ENCODE data around the gene LDHAL6A. TPM values are rescaled to one million over a fixed set of nuclear protein-coding genes. Genes with fewer than 3 reads are reported as not detected.

Gene LDHAL6A
- total and polyA plus RNA-seq, 2 of the 13 experiments (the other 11 are each of a cell fraction or from before 2014, with no cell fraction given) = not detected

- Histone ChIP-seq H3K36me3 (replicated peaks in 1 of 2; ENCODE audit: control insufficient read depth in 1 of 2, insufficient read depth in 2 of 2, low read length in 2 of 2) (peaks cover 10 to 66% of the 10 kb centered on the region in 2 experiments), H3K27ac (ENCODE audit: extremely low read length, insufficient read depth, low read length) (no peak overlapping the region), H3K4me3 (replicated peaks in 1 of 3; ENCODE audit: insufficient read depth in 1 of 3, low read depth in 2 of 3, low read length in 3 of 3) (no peak overlapping the region), H3K9me3 (ENCODE audit: low read length) (no peaks in the 10 kb centered on the region), H3K79me2 (ENCODE audit: insufficient read depth, low read length) (no peaks in the 10 kb centered on the region), H3K9ac (ENCODE audit: insufficient read depth, low read depth, low read length) (no peak overlapping the region), H3K27me3 (ENCODE audit: control insufficient read depth in 1 of 2, insufficient read depth in 2 of 2, low read length in 2 of 2) (no peaks in the 10 kb centered on the region; a peak in 1 of 5 replicates), H2AFZ (ENCODE audit: low read length) (no peak overlapping the region), H3K4me1 (ENCODE audit: insufficient read depth, low read length) (peaks cover 6% of the 10 kb centered on the region; the same call in 1 of the 2 replicates), H4K20me1 (ENCODE audit: insufficient read depth, low read length) (no peaks in the 10 kb centered on the region), H3K4me2 (ENCODE audit: low read depth, low read length) (no peak overlapping the region)
- DNase-seq (ENCODE audit: low spot score) (no peak), ATAC-seq (no peak), FAIRE-seq (no peak)
- TF ChIP-seq POLR2AphosphoS5 (IDR thresholded peaks at IDR 0.05; ENCODE audit: low read depth, low read length) (no peak), HNRNPH1 (optimal IDR thresholded peaks at IDR 0.05; ENCODE audit: low read depth, low read length) (no peak), HNF4G (IDR thresholded peaks at IDR 0.05; ENCODE audit: borderline replicate concordance, low read depth, low read length) (no peak), HNF4G (CRISPR knock-in tag; IDR thresholded peaks at IDR 0.05; ENCODE audit: borderline replicate concordance, low read depth) (no peak), RERE (CRISPR knock-in tag; IDR thresholded peaks at IDR 0.05; ENCODE audit: low read depth) (no peak), SKI (IDR thresholded peaks at IDR 0.05; ENCODE audit: partially characterized antibody) (no peak), PRDM4 (CRISPR knock-in tag; IDR thresholded peaks at IDR 0.05; ENCODE audit: borderline replicate concordance) (no peak), ZNF563 (CRISPR knock-in tag; IDR thresholded peaks at IDR 0.05) (no peak), ZNF530 (CRISPR knock-in tag; IDR thresholded peaks at IDR 0.05; ENCODE audit: low read depth) (no peak), SIX1 (CRISPR knock-in tag; IDR thresholded peaks at IDR 0.05; ENCODE audit: borderline replicate concordance) (no peak)
- TF ChIP-seq, protein P1, sequence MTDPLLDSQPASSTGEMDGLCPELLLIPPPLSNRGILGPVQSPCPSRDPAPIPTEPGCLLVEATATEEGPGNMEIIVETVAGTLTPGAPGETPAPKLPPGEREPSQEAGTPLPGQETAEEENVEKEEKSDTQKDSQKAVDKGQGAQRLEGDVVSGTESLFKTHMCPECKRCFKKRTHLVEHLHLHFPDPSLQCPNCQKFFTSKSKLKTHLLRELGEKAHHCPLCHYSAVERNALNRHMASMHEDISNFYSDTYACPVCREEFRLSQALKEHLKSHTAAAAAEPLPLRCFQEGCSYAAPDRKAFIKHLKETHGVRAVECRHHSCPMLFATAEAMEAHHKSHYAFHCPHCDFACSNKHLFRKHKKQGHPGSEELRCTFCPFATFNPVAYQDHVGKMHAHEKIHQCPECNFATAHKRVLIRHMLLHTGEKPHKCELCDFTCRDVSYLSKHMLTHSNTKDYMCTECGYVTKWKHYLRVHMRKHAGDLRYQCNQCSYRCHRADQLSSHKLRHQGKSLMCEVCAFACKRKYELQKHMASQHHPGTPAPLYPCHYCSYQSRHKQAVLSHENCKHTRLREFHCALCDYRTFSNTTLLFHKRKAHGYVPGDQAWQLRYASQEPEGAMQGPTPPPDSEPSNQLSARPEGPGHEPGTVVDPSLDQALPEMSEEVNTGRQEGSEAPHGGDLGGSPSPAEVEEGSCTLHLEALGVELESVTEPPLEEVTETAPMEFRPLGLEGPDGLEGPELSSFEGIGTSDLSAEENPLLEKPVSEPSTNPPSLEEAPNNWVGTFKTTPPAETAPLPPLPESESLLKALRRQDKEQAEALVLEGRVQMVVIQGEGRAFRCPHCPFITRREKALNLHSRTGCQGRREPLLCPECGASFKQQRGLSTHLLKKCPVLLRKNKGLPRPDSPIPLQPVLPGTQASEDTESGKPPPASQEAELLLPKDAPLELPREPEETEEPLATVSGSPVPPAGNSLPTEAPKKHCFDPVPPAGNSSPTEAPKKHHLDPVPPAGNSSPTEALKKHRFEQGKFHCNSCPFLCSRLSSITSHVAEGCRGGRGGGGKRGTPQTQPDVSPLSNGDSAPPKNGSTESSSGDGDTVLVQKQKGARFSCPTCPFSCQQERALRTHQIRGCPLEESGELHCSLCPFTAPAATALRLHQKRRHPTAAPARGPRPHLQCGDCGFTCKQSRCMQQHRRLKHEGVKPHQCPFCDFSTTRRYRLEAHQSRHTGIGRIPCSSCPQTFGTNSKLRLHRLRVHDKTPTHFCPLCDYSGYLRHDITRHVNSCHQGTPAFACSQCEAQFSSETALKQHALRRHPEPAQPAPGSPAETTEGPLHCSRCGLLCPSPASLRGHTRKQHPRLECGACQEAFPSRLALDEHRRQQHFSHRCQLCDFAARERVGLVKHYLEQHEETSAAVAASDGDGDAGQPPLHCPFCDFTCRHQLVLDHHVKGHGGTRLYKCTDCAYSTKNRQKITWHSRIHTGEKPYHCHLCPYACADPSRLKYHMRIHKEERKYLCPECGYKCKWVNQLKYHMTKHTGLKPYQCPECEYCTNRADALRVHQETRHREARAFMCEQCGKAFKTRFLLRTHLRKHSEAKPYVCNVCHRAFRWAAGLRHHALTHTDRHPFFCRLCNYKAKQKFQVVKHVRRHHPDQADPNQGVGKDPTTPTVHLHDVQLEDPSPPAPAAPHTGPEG (CRISPR knock-in tag; IDR thresholded peaks at IDR 0.05) = no peak
- BruUV-seq (replicated peaks) = no TSS peak
- 86% methylated on average over 1 of the region's 1 CpG for WGBS (ENCODE audit: low lambda C conversion rate)
- ChIA-PET CTCF (ENCODE audit: low intra/inter-chr PET ratio, low total read pairs) (no interaction called here), POLR2A (no interaction called here)
- in situ Hi-C loops (cut with HindIII; ENCODE audit: extremely low pct_ligation_motif_present, low pct_unique_long_range_greater_than_20kb) = no loop called here
- intact Hi-C loops (cut with micrococcal nuclease; ENCODE audit: unreplicated experiment) = no loop called here
Observed at GRCh38 chr11:18498039-18498438, 42.4 kb downstream of the LDHAL6A start.

Data from HepG2 (cell line).